Fibroblast of skin of right biceps (primary cell): ENCODE measurements around the gene PFKFB3.
"Not testable (repeated sequence)": the region's sequence is repeated elsewhere in the genome, so short reads cannot be mapped to it uniquely, and the experiment has no call there.

Source experiments
- DNase-seq: peaks from one replicate; pipeline ENCODE4 v3.0.0-alpha.2; 2013

Gene PFKFB3

GRCh38 chr10:6221971-6222751, 19.4 kb downstream of the PFKFB3 start:
- peak; percentile 85 for DNase-seq

- no peak for DNase-seq
Observed at GRCh38 chr10:6222755-6223154, 20.0 kb downstream of the PFKFB3 start.

GRCh38 chr10:6223981-6224380, 21.2 kb downstream of the PFKFB3 start:
- DNase-seq = no peak

GRCh38 chr10:6224781-6225180, 22.0 kb downstream of the PFKFB3 start:
- DNase-seq = no peak

GRCh38 chr10:6225263-6225814, 22.6 kb downstream of the PFKFB3 start:
- DNase-seq = no peak

GRCh38 chr10:6226216-6226615, 23.5 kb downstream of the PFKFB3 start:
- DNase-seq = no peak

GRCh38 chr10:6227346-6227745, 24.6 kb downstream of the PFKFB3 start:
- no peak for DNase-seq

- DNase-seq = peak; percentile 69
Observed at GRCh38 chr10:6228010-6228511, 25.3 kb downstream of the PFKFB3 start.

- DNase-seq = no peak
Observed at GRCh38 chr10:6228647-6229046, 25.9 kb downstream of the PFKFB3 start.

- no peak for DNase-seq
Observed at GRCh38 chr10:6229290-6229689, 26.6 kb downstream of the PFKFB3 start.

- no peak for DNase-seq
Observed at GRCh38 chr10:6229746-6230145, 27.0 kb downstream of the PFKFB3 start.

GRCh38 chr10:6230315-6230714, 27.6 kb downstream of the PFKFB3 start:
- no peak for DNase-seq

- DNase-seq = no peak
Observed at GRCh38 chr10:6231146-6231545, 28.4 kb downstream of the PFKFB3 start.

- no peak for DNase-seq
Observed at GRCh38 chr10:6231730-6232129, 29.0 kb downstream of the PFKFB3 start.

- DNase-seq = no peak
Observed at GRCh38 chr10:6232225-6232807, 29.6 kb downstream of the PFKFB3 start.

GRCh38 chr10:6232846-6233724, 30.4 kb downstream of the PFKFB3 start:
- DNase-seq = no peak

GRCh38 chr10:6233725-6234277, 31.1 kb downstream of the PFKFB3 start:
- no peak for DNase-seq

- DNase-seq = no peak
Observed at GRCh38 chr10:6234371-6234770, 31.6 kb downstream of the PFKFB3 start.

GRCh38 chr10:6236349-6237198, 33.8 kb downstream of the PFKFB3 start:
- no peak for DNase-seq

GRCh38 chr10:6237199-6237530, 34.4 kb downstream of the PFKFB3 start:
- DNase-seq = no peak

GRCh38 chr10:6238587-6239212, 36.0 kb downstream of the PFKFB3 start:
- DNase-seq = not testable (repeated sequence)
